Activated CD4-positive, alpha-beta T cell treated with anti-CD3 and anti-CD28 coated beads, Interleukin-2, amount 50 U/mL, for 24 hours (primary cell): ENCODE data around the gene KIAA0232.
"Not testable (repeated sequence)": the region's sequence is repeated elsewhere in the genome, so short reads cannot be mapped to it uniquely, and the experiment has no call there.

ENCODE experiments used
- DNase-seq, 2 donors: peaks; one replicate each; pipeline ENCODE4 v3.0.0-alpha.2; 2020; ENCODE audit warnings: low read depth in 1 of 2, low spot score in 1 of 2

The KIAA0232 gene

GRCh38 chr4:6754481-6755087 lies 27.9 kb upstream of the KIAA0232 start:
- DNase-seq: no peak

GRCh38 chr4:6755088-6755753 lies 27.3 kb upstream of the KIAA0232 start:
- DNase-seq: no peak

- not testable (repeated sequence) for DNase-seq
Observed at GRCh38 chr4:6756345-6756744, 26.2 kb upstream of the KIAA0232 start.

- DNase-seq: no peak
Observed at GRCh38 chr4:6758728-6759127, 23.8 kb upstream of the KIAA0232 start.

- DNase-seq: no peak
Observed at GRCh38 chr4:6760865-6761264, 21.7 kb upstream of the KIAA0232 start.

- DNase-seq: no peak
Observed at GRCh38 chr4:6761649-6762615, 20.6 kb upstream of the KIAA0232 start.

GRCh38 chr4:6763330-6763851 lies 19.1 kb upstream of the KIAA0232 start:
- DNase-seq: no peak

- no peak for DNase-seq
Observed at GRCh38 chr4:6764976-6765620, 17.4 kb upstream of the KIAA0232 start.

GRCh38 chr4:6765703-6766102 lies 16.8 kb upstream of the KIAA0232 start:
- DNase-seq: no peak

- DNase-seq: no peak
Observed at GRCh38 chr4:6767386-6767747, 15.2 kb upstream of the KIAA0232 start.

- no peak for DNase-seq
Observed at GRCh38 chr4:6767748-6768538, 14.6 kb upstream of the KIAA0232 start.

GRCh38 chr4:6768539-6768905 lies 14.0 kb upstream of the KIAA0232 start:
- DNase-seq: no peak

GRCh38 chr4:6769233-6769988 lies 13.1 kb upstream of the KIAA0232 start:
- no peak for DNase-seq

- DNase-seq: no peak
Observed at GRCh38 chr4:6769989-6770420, 12.5 kb upstream of the KIAA0232 start.

- DNase-seq: no peak
Observed at GRCh38 chr4:6770581-6771228, 11.8 kb upstream of the KIAA0232 start.

- no peak for DNase-seq
Observed at GRCh38 chr4:6771229-6771671, 11.3 kb upstream of the KIAA0232 start.

GRCh38 chr4:6772223-6772928 lies 10.2 kb upstream of the KIAA0232 start:
- no peak for DNase-seq

GRCh38 chr4:6773106-6773505 lies 9.4 kb upstream of the KIAA0232 start:
- no peak for DNase-seq
